SK-N-SH treated with all-trans-retinoic acid at 6 μM for 48 hours (cell line): ENCODE data around the gene ORAI2.
"Not testable (repeated sequence)": the region's sequence is repeated elsewhere in the genome, so short reads cannot be mapped to it uniquely, and the experiment has no call there.

Experiments used
- BACH2 ChIP-seq: fragments of 250-450 bp; sonication (Bioruptor Pico); IDR thresholded peaks from 2 replicates; pipeline ENCODE4 v1.9.0; 2021; ENCODE audit warnings: mild to moderate bottlenecking, borderline replicate concordance
- CREB5 ChIP-seq: fragments of 250-450 bp; sonication (Bioruptor Pico); IDR thresholded peaks from 2 replicates; pipeline ENCODE4 v1.5.1; 2020; ENCODE audit warnings: low read depth, mild to moderate bottlenecking, moderate library complexity
- CSDC2 ChIP-seq: fragments of 250-450 bp; sonication (Bioruptor Pico); IDR thresholded peaks from 2 replicates; pipeline ENCODE4 v1.5.0; 2020; ENCODE audit warnings: mild to moderate bottlenecking, moderate library complexity
- OSR1 ChIP-seq: fragments of 250-450 bp; sonication (Bioruptor Pico); IDR thresholded peaks from 2 replicates; pipeline ENCODE4 v1.8.0; 2022; ENCODE audit warnings: moderate library complexity, mild to moderate bottlenecking, inconsistent platforms
- PATZ1 ChIP-seq: fragments of 250-450 bp; sonication (Bioruptor Pico); IDR thresholded peaks from 2 replicates; pipeline ENCODE4 v1.8.0; 2020; ENCODE audit warnings: mild to moderate bottlenecking, moderate library complexity, borderline replicate concordance
- POU6F1 ChIP-seq: fragments of 250-450 bp; sonication (Bioruptor Pico); IDR thresholded peaks from 2 replicates; pipeline ENCODE4 v1.8.0; 2021; ENCODE audit warnings: low read depth, mild to moderate bottlenecking, moderate library complexity, borderline replicate concordance
- RARB ChIP-seq: fragments of 250-450 bp; sonication (Bioruptor Pico); IDR thresholded peaks from 2 replicates; pipeline ENCODE4 v1.8.0; 2021; ENCODE audit warnings: mild to moderate bottlenecking, moderate library complexity
- TCF4 ChIP-seq: fragments of 250-450 bp; sonication (Bioruptor Pico); IDR thresholded peaks from 2 replicates; pipeline ENCODE4 v1.8.0; 2021; ENCODE audit warnings: mild to moderate bottlenecking, moderate library complexity, borderline replicate concordance
- ZFP3 ChIP-seq: fragments of 250-450 bp; sonication (Bioruptor Pico); IDR thresholded peaks from 2 replicates; pipeline ENCODE4 v1.5.0; 2020; ENCODE audit warnings: mild to moderate bottlenecking, moderate library complexity
- ZFP30 ChIP-seq: fragments of 450-650 bp; formaldehyde crosslinking; IDR thresholded peaks from 2 replicates; pipeline ENCODE4 v1.5.0; 2022; ENCODE audit warnings: mild to moderate bottlenecking, moderate library complexity
- ZNF565 ChIP-seq: fragments of 450-650 bp; formaldehyde crosslinking; conservative IDR thresholded peaks from 2 replicates; pipeline ENCODE4 v1.5.0; 2020; ENCODE audit warnings: low read depth, mild to moderate bottlenecking, moderate library complexity
- ZNF70 ChIP-seq: fragments of 450-650 bp; formaldehyde crosslinking; IDR thresholded peaks from 2 replicates; pipeline ENCODE4 v1.5.0; 2020; ENCODE audit warnings: mild to moderate bottlenecking, moderate library complexity

GRCh38 chr7:102494473-102495149, 61.2 kb downstream of the ORAI2 start:
- TF ChIP-seq CREB5 (CRISPR knock-in tag); ZFP30 (CRISPR knock-in tag); OSR1 (CRISPR knock-in tag); POU6F1; CSDC2 (CRISPR knock-in tag); ZFP3 (CRISPR knock-in tag); ZNF565 (CRISPR knock-in tag); PATZ1; TCF4 (CRISPR knock-in tag); RARB; BACH2 (CRISPR knock-in tag); ZNF70: not testable (repeated sequence)
